ENCODE measurements around the gene ITSN1. TPM values are rescaled to one million over a fixed set of nuclear protein-coding genes. Genes with fewer than 3 reads are reported as not detected.

Gene ITSN1
- total and polyA plus RNA-seq, 8 donors = 6.0 to 83.5 (median 25.4) TPM

DNA sequence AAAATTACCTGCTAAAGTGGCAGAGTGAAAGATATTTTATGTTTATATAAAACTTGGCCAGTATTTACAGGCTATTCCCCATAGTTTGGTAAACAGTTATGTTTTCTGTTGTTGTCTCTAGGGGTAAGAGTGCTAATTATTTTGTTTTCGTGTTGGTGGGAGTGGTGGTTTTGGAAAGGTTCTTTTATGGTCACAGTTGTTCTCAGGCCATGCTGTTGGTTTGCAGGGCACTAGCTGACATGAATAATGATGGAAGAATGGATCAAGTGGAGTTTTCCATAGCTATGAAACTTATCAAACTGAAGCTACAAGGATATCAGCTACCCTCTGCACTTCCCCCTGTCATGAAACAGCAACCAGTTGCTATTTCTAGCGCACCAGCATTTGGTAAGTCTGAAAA lies 92.5 kb downstream of the ITSN1 start:
- Histone ChIP-seq H3K36me3 (peaks cover 0 to 23% (median 5%) of the 10 kb centered on the region in 4 donors), H3K27me3 (no peaks in the 10 kb centered on the region)

DNA sequence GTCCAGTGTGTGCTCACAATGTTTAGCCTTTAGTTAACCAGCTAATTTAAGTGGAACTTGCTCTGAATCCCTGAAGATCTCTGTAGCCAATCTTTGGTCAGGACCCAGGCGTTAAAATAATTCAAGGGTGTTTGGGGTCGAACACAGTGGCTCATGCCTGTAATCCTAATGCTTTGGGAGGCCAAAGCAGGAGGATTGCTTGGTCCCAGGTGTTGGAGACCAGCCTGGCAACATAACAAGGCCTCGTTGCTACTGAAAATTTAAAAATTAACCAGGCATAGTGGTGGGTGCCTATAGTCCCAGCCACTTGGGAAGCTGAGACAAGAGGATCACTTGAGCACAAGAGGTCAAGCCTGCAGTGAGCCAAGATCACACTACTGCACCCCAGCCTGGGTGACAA lies 94.3 kb downstream of the ITSN1 start:
- Histone ChIP-seq H3K27ac (no peak overlapping the region), H3K4me1 (no peaks in the 10 kb centered on the region), H3K27me3 (no peaks in the 10 kb centered on the region), H3K9me3 (no peaks in the 10 kb centered on the region), H3K4me3 (no peak overlapping the region), H3K36me3 (peaks cover 0 to 23% (median 5%) of the 10 kb centered on the region in 4 donors)
- TF ChIP-seq POLR2AphosphoS5 (IDR thresholded peaks at IDR 0.05) = no peak
- TF ChIP-seq EP300 (IDR thresholded peaks at IDR 0.05) = no peak
- TF ChIP-seq, protein P1, sequence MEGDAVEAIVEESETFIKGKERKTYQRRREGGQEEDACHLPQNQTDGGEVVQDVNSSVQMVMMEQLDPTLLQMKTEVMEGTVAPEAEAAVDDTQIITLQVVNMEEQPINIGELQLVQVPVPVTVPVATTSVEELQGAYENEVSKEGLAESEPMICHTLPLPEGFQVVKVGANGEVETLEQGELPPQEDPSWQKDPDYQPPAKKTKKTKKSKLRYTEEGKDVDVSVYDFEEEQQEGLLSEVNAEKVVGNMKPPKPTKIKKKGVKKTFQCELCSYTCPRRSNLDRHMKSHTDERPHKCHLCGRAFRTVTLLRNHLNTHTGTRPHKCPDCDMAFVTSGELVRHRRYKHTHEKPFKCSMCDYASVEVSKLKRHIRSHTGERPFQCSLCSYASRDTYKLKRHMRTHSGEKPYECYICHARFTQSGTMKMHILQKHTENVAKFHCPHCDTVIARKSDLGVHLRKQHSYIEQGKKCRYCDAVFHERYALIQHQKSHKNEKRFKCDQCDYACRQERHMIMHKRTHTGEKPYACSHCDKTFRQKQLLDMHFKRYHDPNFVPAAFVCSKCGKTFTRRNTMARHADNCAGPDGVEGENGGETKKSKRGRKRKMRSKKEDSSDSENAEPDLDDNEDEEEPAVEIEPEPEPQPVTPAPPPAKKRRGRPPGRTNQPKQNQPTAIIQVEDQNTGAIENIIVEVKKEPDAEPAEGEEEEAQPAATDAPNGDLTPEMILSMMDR (IDR thresholded peaks at IDR 0.05) = no peak
- TF ChIP-seq POLR2A (IDR thresholded peaks at IDR 0.05) = no peak
- DNase-seq = no peak
- 79 to 89% (median 81%) methylated on average over 3 of the region's 3 CpGs for WGBS, 5 donors
- intact Hi-C loops (cut with DNase I; ENCODE audit: low total_unique reads) = no loop called here

More for the DNA sequence above, 92.5 kb downstream of the ITSN1 start:
- Histone ChIP-seq H3K4me1 (peaks cover 0 to 8% (median 0%) of the 10 kb centered on the region in 4 donors), H3K4me3 (no peak overlapping the region), H3K27ac (no peak overlapping the region), H3K9me3 (no peaks in the 10 kb centered on the region)
- 79 to 92% (median 86%) methylated on average over 2 of the region's 2 CpGs for WGBS, 5 donors
- TF ChIP-seq, protein P1 (IDR thresholded peaks at IDR 0.05) = no peak
- TF ChIP-seq POLR2AphosphoS5 (IDR thresholded peaks at IDR 0.05) (no peak), POLR2A (IDR thresholded peaks at IDR 0.05) (no peak), EP300 (IDR thresholded peaks at IDR 0.05) (no peak)
- intact Hi-C loops (cut with DNase I; ENCODE audit: low total_unique reads) = no loop called here
- DNase-seq = no peak

DNA sequence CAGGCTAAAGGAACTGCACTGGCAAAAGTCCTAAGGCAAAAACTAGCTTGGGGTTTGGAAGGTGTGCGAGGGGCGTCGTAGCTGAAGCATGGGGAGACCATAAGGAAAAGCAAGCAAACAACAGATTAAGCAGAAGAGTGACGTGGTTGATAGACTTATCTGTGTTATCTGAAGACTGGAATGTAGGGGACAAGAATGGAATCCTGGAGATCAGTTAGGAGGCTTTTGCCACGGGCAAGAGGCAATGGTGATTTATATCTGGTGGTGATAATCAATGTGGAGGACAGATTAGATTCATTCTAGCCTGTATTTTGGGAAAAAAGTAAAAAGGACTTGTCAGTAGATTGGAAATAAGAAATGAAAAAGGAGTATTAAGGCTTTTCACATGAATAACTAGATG lies 97.4 kb downstream of the ITSN1 start:
- intact Hi-C loops (cut with DNase I; ENCODE audit: low total_unique reads) = no loop called here
- H3K27ac ChIP-seq = no peak overlapping the region
- H3K4me3 ChIP-seq = no peak overlapping the region
- TF ChIP-seq, protein P1 (IDR thresholded peaks at IDR 0.05) = no peak
- TF ChIP-seq POLR2AphosphoS5 (IDR thresholded peaks at IDR 0.05) (no peak), POLR2A (IDR thresholded peaks at IDR 0.05) (no peak), EP300 (IDR thresholded peaks at IDR 0.05) (no peak)
- peaks cover 0 to 23% (median 5%) of the 10 kb centered on the region in 4 donors for H3K36me3 ChIP-seq
- H3K9me3 ChIP-seq = no peaks in the 10 kb centered on the region
- WGBS, 5 donors = 69 to 77% (median 74%) methylated on average over 5 of the region's 5 CpGs
- H3K27me3 ChIP-seq = no peaks in the 10 kb centered on the region
- H3K4me1 ChIP-seq = no peaks in the 10 kb centered on the region
- no peak for DNase-seq

DNA sequence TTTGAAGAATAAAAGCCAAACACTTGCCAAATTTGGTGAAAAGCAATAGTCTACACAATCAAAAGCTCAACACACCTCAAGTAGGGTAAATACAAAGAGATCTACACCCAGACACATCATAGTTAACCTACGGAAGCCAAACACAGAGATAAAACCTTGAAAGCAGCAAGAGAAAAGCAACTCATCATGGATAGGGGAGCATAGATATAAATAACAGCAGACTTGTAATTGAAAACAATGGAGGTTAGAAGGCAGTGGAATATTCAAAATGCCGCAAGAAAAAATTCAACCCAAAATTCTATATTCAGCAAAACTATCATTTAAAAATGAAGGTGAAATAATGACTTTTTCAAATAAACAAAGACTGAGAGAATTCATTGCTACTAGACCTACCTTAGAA lies 105.1 kb downstream of the ITSN1 start:
- H3K4me3 ChIP-seq = no peak overlapping the region
- WGBS, 5 donors = 92 to 99% (median 98%) methylated on average over 2 of the region's 2 CpGs
- no peaks in the 10 kb centered on the region for H3K27me3 ChIP-seq
- H3K36me3 ChIP-seq = peaks cover 0 to 9% (median 3%) of the 10 kb centered on the region in 4 donors
- no peak for DNase-seq
- H3K9me3 ChIP-seq = peaks cover 0 to 15% (median 10%) of the 10 kb centered on the region in 4 donors
- no peak overlapping the region for H3K27ac ChIP-seq
- no peak for TF ChIP-seq POLR2AphosphoS5 (IDR thresholded peaks at IDR 0.05)
- TF ChIP-seq POLR2A (IDR thresholded peaks at IDR 0.05) = no peak
- no peak for TF ChIP-seq EP300 (IDR thresholded peaks at IDR 0.05)
- TF ChIP-seq, protein P1 (IDR thresholded peaks at IDR 0.05) = no peak
- intact Hi-C loops (cut with DNase I; ENCODE audit: low total_unique reads) = no loop called here
- no peaks in the 10 kb centered on the region for H3K4me1 ChIP-seq
